Kidney (tissue), 14 donors: ENCODE results near the gene HTRA3. TPM values are rescaled to one million over a fixed set of nuclear protein-coding genes. Genes with fewer than 3 reads are reported as not detected.
A peak's percentile ranks its signal among the peaks of the same experiment; 100 is the strongest.

Source experiments
- DNase-seq, 5 donors: peaks; one replicate each; pipeline ENCODE4 v3.0.0-alpha.2; 2013 to 2020
- FAIRE-seq: peaks from 2 replicates; lab custom pipeline; 2012; peaks lifted over from hg19 to GRCh38; lab: Jason Lieb, UNC
- H3K27ac ChIP-seq, 2 donors: one replicate each; pipeline ENCODE4 v1.7.0; 2013; ENCODE audit warnings: low read depth in 2 of 2, low read length in 2 of 2, inconsistent platforms in 1 of 2
- H3K27me3 ChIP-seq: one replicate; pipeline ENCODE4 v1.7.1; 2013; ENCODE audit warnings: low read length, inconsistent platforms; ENCODE audit not compliant: control insufficient read depth, insufficient read depth
- H3K36me3 ChIP-seq, 3 donors: one replicate each; pipeline versions ENCODE4 v1.7.0 to v1.7.1; 2013; ENCODE audit warnings: low read length in 3 of 3, control low read depth in 1 of 3, inconsistent platforms in 1 of 3; ENCODE audit not compliant: insufficient read depth in 3 of 3, control insufficient read depth in 2 of 3
- H3K4me1 ChIP-seq, 3 donors: one replicate each; pipeline versions ENCODE4 v1.7.0 to v1.7.1; 2013; ENCODE audit warnings: low read length in 3 of 3, inconsistent platforms in 1 of 3, low read depth in 1 of 3; ENCODE audit not compliant: control insufficient read depth in 2 of 3, insufficient read depth in 2 of 3
- H3K4me3 ChIP-seq, 3 donors: one replicate each; pipeline versions ENCODE4 v1.7.0 to v1.8.1; 2013; ENCODE audit warnings: low read length in 3 of 3, control low read depth in 1 of 3, inconsistent platforms in 1 of 3
- H3K9ac ChIP-seq, 3 donors: one replicate each; pipeline versions ENCODE4 v1.7.0 to v1.7.1; 2013; ENCODE audit warnings: low read length in 3 of 3, control low read depth in 1 of 3, inconsistent platforms in 1 of 3
- H3K9me3 ChIP-seq, 3 donors: one replicate each; pipeline versions ENCODE4 v1.7.0 to v1.7.1; 2013; ENCODE audit warnings: low read length in 3 of 3, control low read depth in 1 of 3, inconsistent platforms in 1 of 3; ENCODE audit not compliant: control insufficient read depth in 2 of 3, insufficient read depth in 1 of 3
- intact Hi-C: fragments of 100-400 bp; cut with DNase I; formaldehyde crosslinking; loops from one replicate; pipeline ENCODE4 v1.11.1; 2022
- polyA plus RNA-seq: library from polyadenylated mRNA; stranded (reverse); fragments of 350-450 nt; fragmentation: Illumina TruSeq; extraction: RNeasy Lipid Tissue Mini Kit (QIAGEN cat#74804); gene quantifications from one replicate; pipeline ENCODE4 v1.2.3, GENCODE V29; 2014; ENCODE audit warnings: low read depth, low replicate concordance; ENCODE audit not compliant: insufficient read depth
- total RNA-seq: library from RNA; stranded (reverse); fragmentation: NEBNext Ultra II Directional; extraction: Animal tissue kit (Norgen Biotek cat#: 25700); gene quantifications from one replicate; pipeline ENCODE4 v1.2.1, GENCODE V29; 2021
- TF ChIP-seq, protein P1 (sequence below): IDR thresholded peaks from 3 replicates; pipeline ENCODE4 v1.5.1; 2012; ENCODE audit warnings: mild to moderate bottlenecking, moderate library complexity, borderline replicate concordance; ENCODE audit not compliant: insufficient read depth; ENCODE audit errors: extremely low read depth
- donor health status: control.
- donor health status: control.
- donor health status: control.
- donor health status: control.
- donor health status: control.
- donor health status: DM: yes; HTN: yes; CAD: no.
- donor health status: Normal renal cell carcinoma (clear cell type).

Gene HTRA3
- total and polyA plus RNA-seq, 2 donors from 2014 or later: 1.7 to 6.5 TPM

DNA sequence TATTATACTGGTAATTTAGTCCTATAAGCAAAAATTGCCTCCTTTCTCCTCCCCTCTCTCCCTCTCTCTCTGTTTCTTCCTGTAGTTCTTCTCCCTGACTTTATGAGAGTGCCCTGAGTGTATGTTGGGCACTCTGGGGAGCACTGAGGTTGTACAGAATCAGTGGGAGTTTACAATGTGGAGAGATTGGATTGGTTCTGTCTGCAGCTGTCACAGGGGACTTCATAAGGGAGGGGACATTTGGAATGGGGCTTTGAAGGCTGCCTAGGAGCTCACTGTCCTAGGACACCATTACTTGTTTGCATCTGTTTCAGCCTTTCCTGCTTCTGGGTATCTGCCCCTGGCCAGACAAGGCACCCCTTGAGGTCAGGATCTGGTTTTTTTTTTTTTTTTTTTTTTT, 47.6 kb upstream of the HTRA3 start:
- H3K36me3 ChIP-seq: peaks cover 2 to 69% (median 43%) of the 10 kb centered on the region in 3 donors
- no peak for FAIRE-seq

DNA sequence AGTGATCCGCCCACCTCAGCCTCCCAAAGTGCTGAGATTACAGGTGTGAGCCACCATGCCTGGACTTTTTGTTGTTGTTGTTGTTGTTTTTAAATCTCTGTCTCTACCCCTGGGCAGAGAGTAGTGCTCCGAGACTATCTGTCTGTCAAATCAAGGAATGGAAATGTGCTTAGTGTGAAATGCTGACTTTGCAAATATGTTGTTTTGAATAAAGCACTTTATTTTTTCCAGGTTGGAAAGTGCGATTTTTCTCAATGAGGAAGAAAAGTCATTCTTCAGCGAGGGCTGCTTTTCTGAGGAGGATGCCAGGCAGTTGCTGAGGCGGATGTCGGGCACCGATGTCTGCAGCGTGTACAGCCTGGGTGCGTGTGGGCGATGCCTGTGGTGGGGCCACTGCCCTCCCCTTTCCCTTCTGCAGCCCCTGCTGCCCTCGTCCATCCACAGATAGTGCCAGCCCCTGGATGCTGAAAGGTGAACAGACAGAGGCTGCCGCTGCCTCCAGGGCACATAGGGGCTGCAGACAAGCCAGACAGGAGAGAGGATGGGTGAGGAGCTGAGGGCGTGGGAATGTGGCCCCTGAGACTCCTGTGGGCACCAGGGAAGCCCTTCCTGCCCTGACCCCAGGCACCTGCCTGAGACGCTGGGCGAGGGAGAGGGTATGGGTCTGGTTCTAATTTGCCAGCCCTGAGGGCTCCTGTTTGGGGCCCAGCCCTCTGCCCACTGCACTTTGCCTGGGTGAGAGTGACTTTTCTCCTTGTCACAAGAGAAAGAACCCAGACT, 46.8 kb upstream of the HTRA3 start:
- H3K4me1 ChIP-seq: peaks cover 0 to 5% (median 0%) of the 10 kb centered on the region in 3 donors
- TF ChIP-seq, protein P1, sequence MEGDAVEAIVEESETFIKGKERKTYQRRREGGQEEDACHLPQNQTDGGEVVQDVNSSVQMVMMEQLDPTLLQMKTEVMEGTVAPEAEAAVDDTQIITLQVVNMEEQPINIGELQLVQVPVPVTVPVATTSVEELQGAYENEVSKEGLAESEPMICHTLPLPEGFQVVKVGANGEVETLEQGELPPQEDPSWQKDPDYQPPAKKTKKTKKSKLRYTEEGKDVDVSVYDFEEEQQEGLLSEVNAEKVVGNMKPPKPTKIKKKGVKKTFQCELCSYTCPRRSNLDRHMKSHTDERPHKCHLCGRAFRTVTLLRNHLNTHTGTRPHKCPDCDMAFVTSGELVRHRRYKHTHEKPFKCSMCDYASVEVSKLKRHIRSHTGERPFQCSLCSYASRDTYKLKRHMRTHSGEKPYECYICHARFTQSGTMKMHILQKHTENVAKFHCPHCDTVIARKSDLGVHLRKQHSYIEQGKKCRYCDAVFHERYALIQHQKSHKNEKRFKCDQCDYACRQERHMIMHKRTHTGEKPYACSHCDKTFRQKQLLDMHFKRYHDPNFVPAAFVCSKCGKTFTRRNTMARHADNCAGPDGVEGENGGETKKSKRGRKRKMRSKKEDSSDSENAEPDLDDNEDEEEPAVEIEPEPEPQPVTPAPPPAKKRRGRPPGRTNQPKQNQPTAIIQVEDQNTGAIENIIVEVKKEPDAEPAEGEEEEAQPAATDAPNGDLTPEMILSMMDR: no peak
- FAIRE-seq: no peak
- no peaks in the 10 kb centered on the region for H3K9me3 ChIP-seq
- intact Hi-C loops: no loop called here
- H3K9ac ChIP-seq: no peak overlapping the region
- H3K27ac ChIP-seq: no peak overlapping the region
- peak in 1 of 5 donors; percentile 51 for DNase-seq
- no peak overlapping the region for H3K4me3 ChIP-seq
- H3K27me3 ChIP-seq: no peaks in the 10 kb centered on the region
- peaks cover 2 to 61% (median 39%) of the 10 kb centered on the region in 3 donors for H3K36me3 ChIP-seq

More for the DNA sequence above, 47.6 kb upstream of the HTRA3 start:
- Histone ChIP-seq H3K27ac (peak overlapping the region in 1 of 2 donors; percentile 61), H3K4me3 (no peak overlapping the region), H3K27me3 (no peaks in the 10 kb centered on the region), H3K4me1 (peaks cover 0 to 3% (median 0%) of the 10 kb centered on the region in 3 donors), H3K9ac (no peak overlapping the region), H3K9me3 (no peaks in the 10 kb centered on the region)
- intact Hi-C loops: no loop called here
- peak in 1 of 5 donors; percentile 3 for DNase-seq
- TF ChIP-seq, protein P1: no peak

DNA sequence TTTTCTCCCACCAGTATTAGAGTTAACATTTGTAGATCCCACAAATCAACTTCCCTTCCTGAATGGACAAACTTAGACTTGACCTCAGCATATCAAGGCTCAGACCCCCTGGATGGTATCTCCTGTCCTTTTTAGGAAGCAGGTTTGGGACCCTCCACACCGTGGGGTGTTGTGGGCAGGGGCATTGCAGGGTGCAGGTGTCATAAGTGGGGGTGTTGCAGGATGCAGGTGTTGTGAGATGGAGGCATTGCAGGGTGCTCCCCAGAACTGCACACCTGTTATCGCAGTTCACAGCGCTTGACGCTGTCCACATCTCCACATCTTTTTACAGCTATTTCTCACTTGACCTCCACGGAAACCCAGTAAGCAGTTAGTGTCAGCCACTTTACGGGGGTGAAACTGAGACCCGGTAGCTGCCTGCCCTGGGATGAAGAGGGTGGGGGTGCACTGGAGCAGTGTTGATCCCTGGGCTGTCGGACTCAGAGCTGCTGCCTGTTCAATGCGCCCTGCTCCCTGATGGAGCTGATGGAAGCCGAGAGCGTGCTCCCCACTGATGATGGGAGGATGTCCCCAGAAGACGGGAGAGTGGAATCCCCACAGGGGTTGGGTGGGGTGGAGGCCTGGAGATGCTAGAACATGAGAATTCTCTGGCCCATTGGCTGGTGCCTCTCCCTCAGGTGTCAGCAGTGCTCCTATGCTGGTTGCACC, 45.1 kb upstream of the HTRA3 start:
- Histone ChIP-seq H3K9ac (no peak overlapping the region), H3K27ac (no peak overlapping the region), H3K4me1 (peaks cover 0 to 16% (median 0%) of the 10 kb centered on the region in 3 donors), H3K4me3 (no peak overlapping the region), H3K27me3 (no peaks in the 10 kb centered on the region), H3K36me3 (peaks cover 2 to 53% (median 39%) of the 10 kb centered on the region in 3 donors), H3K9me3 (no peaks in the 10 kb centered on the region)
- TF ChIP-seq, protein P1: no peak
- intact Hi-C loops: no loop called here
- DNase-seq: peak in 1 of 5 donors; percentile 54
- FAIRE-seq: no peak
